ENCODE measurements around the gene ASTE1. TPM values are rescaled to one million over a fixed set of nuclear protein-coding genes. Genes with fewer than 3 reads are reported as not detected.
A peak's percentile ranks its signal among the peaks of the same experiment; 100 is the strongest.

ASTE1 gene
- total RNA-seq, 2 experiments from 2014 or later = 8.5 to 10.3 TPM

DNA sequence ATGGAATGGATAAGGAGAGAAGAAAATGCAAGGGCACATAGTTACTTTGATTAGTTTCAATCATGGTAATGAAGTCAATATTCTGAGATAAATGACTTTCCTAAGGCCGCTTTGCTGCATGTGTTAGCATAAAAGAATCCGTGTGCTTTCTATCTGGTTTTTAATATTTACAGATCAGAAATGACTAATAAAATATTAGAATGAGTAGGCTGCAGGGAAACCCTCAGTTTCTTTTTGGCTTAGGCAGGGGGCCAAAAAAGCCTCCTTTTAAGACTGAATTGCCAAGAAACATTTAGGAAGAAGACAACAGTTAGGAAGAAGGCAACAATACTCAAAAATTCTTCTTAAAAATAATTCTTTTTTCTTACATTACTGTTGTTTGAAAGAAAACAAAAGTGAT lies 11.7 kb upstream of the ASTE1 start:
- POLR2A ChIA-PET = no interaction called here
- no peak overlapping the region for H3K27ac Mint-ChIP-seq
- intact Hi-C loops (cut with micrococcal nuclease) = loop anchor here (10.0 kb wide), 2 partner anchors 466 to 996 kb away; partner anchors contain the start of genes CPNE4 and MRPL3
- TF ChIP-seq, protein P1, sequence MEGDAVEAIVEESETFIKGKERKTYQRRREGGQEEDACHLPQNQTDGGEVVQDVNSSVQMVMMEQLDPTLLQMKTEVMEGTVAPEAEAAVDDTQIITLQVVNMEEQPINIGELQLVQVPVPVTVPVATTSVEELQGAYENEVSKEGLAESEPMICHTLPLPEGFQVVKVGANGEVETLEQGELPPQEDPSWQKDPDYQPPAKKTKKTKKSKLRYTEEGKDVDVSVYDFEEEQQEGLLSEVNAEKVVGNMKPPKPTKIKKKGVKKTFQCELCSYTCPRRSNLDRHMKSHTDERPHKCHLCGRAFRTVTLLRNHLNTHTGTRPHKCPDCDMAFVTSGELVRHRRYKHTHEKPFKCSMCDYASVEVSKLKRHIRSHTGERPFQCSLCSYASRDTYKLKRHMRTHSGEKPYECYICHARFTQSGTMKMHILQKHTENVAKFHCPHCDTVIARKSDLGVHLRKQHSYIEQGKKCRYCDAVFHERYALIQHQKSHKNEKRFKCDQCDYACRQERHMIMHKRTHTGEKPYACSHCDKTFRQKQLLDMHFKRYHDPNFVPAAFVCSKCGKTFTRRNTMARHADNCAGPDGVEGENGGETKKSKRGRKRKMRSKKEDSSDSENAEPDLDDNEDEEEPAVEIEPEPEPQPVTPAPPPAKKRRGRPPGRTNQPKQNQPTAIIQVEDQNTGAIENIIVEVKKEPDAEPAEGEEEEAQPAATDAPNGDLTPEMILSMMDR (IDR thresholded peaks at IDR 0.05) = no peak
- H3K4me3 Mint-ChIP-seq = no peak overlapping the region
- peaks cover 14% of the 10 kb centered on the region for H3K4me1 Mint-ChIP-seq (ENCODE audit: low read depth)
- CTCF ChIA-PET = interaction anchor here (1.0 kb wide), 1 partner anchor 9 kb away, joined by 3 read pairs; no protein-coding TSS in a partner anchor
- ATAC-seq = no peak
- no peaks in the 10 kb centered on the region for H3K27me3 Mint-ChIP-seq
- DNase-seq = no peak
- H3K9me3 Mint-ChIP-seq = peaks cover 3% of the 10 kb centered on the region
- peaks cover 6% of the 10 kb centered on the region for H3K36me3 Mint-ChIP-seq (ENCODE audit: low read depth)

- no peaks in the 10 kb centered on the region for H3K9me3 Mint-ChIP-seq
- TF ChIP-seq, protein P1 (IDR thresholded peaks at IDR 0.05) = no peak
- no peak overlapping the region for H3K27ac Mint-ChIP-seq
- H3K4me1 Mint-ChIP-seq (ENCODE audit: low read depth) = peaks cover 6% of the 10 kb centered on the region
- H3K4me3 Mint-ChIP-seq = no peak overlapping the region
- no peaks in the 10 kb centered on the region for H3K27me3 Mint-ChIP-seq
- ChIA-PET POLR2A (interaction anchor here (1.1 kb wide), 1 partner anchor 10 kb away, joined by 4 read pairs; the partner anchor contains the start of genes ASTE1 and NEK11), CTCF (no interaction called here)
- ATAC-seq (no peak), DNase-seq (no peak)
- intact Hi-C loops (cut with micrococcal nuclease) = loop anchor here (10.0 kb wide), 2 partner anchors 468 to 998 kb away; partner anchors contain the start of genes CPNE4 and MRPL3
- peaks cover 2% of the 10 kb centered on the region for H3K36me3 Mint-ChIP-seq (ENCODE audit: low read depth)
These were observed 10.4 kb upstream of the ASTE1 start for GRCh38 chr3:131036986-131037385.

GRCh38 chr3:131036200-131036816 lies 9.7 kb upstream of the ASTE1 start:
- no peaks in the 10 kb centered on the region for H3K36me3 Mint-ChIP-seq (ENCODE audit: low read depth)
- H3K27ac Mint-ChIP-seq = no peak overlapping the region
- no peak overlapping the region for H3K4me3 Mint-ChIP-seq
- intact Hi-C loops (cut with micrococcal nuclease) = loop anchor here (10.0 kb wide), 2 partner anchors 468 to 998 kb away; partner anchors contain the start of genes CPNE4 and MRPL3
- no peaks in the 10 kb centered on the region for H3K9me3 Mint-ChIP-seq
- DNase-seq (no peak), ATAC-seq (no peak)
- ChIA-PET POLR2A (interaction anchor here (1.1 kb wide), 1 partner anchor 10 kb away, joined by 4 read pairs; the partner anchor contains the start of genes ASTE1 and NEK11), CTCF (interaction anchor here (1.6 kb wide), 1 partner anchor 10 kb away, joined by 4 read pairs; the partner anchor contains the start of genes ASTE1 and NEK11)
- H3K4me1 Mint-ChIP-seq (ENCODE audit: low read depth) = no peaks in the 10 kb centered on the region
- TF ChIP-seq, protein P1 (IDR thresholded peaks at IDR 0.05) = no peak
- no peaks in the 10 kb centered on the region for H3K27me3 Mint-ChIP-seq

- no peaks in the 10 kb centered on the region for H3K27me3 Mint-ChIP-seq
- ChIA-PET CTCF (interaction anchor here (0.6 to 1.9 kb wide), 19 partner anchors 8 to 1001 kb away, joined by 3 to 9 read pairs (median 3); partner anchors contain the start of genes CPNE4 and NUDT16), POLR2A (no interaction called here)
- ATAC-seq (peak; percentile 81), DNase-seq (peak; percentile 21)
- H3K27ac Mint-ChIP-seq = no peak overlapping the region
- H3K36me3 Mint-ChIP-seq (ENCODE audit: low read depth) = no peaks in the 10 kb centered on the region
- intact Hi-C loops (cut with micrococcal nuclease) = loop anchor here (10.0 kb wide), 2 partner anchors 471 to 1001 kb away; partner anchors contain the start of genes CPNE4 and MRPL3
- no peaks in the 10 kb centered on the region for H3K9me3 Mint-ChIP-seq
- TF ChIP-seq, protein P1 (IDR thresholded peaks at IDR 0.05) = peak; percentile 81
- H3K4me3 Mint-ChIP-seq = no peak overlapping the region
- H3K4me1 Mint-ChIP-seq (ENCODE audit: low read depth) = no peaks in the 10 kb centered on the region
These were observed 7.0 kb upstream of the ASTE1 start for GRCh38 chr3:131033480-131034080.

- Mint-ChIP-seq H3K27me3 (no peaks in the 10 kb centered on the region), H3K4me1 (ENCODE audit: low read depth) (peaks cover 6% of the 10 kb centered on the region), H3K36me3 (ENCODE audit: low read depth) (no peaks in the 10 kb centered on the region), H3K9me3 (no peaks in the 10 kb centered on the region), H3K27ac (no peak overlapping the region), H3K4me3 (no peak overlapping the region)
- CTCF ChIA-PET = no interaction called here
- ATAC-seq (no peak), DNase-seq (no peak)
- intact Hi-C loops (cut with micrococcal nuclease) = loop anchor here (10.0 kb wide), 2 partner anchors 473 to 1003 kb away; partner anchors contain the start of genes CPNE4 and MRPL3
- POLR2A ChIA-PET = no interaction called here
- TF ChIP-seq, protein P1 (IDR thresholded peaks at IDR 0.05) = no peak
These were observed 5.0 kb upstream of the ASTE1 start for GRCh38 chr3:131031660-131032059.
